WTC11 (cell line): ENCODE measurements around the gene SERPIND1. TPM values are rescaled to one million over a fixed set of nuclear protein-coding genes. Genes with fewer than 3 reads are reported as not detected.

Experiments used
- ATAC-seq: fragments of 200-7000 bp; cut with Tn5 transposase; 2 replicates; pipeline ENCODE4 v1.10.0; 2021; ENCODE audit warnings: mild to moderate bottlenecking, moderate library complexity
- CTCF ChIA-PET: fragments of 300-600 bp; sonication (Branson Sonifier 250); formaldehyde crosslinking; loops from one replicate; lab custom pipeline; 2021; ENCODE audit warnings: antibody characterized with exemption; lab: Charles Lee
- POLR2A ChIA-PET: fragments of 350-600 bp; sonication (Branson Sonifier 250); formaldehyde crosslinking; loops from one replicate; lab custom pipeline; 2021; ENCODE audit warnings: antibody characterized with exemption; lab: Charles Lee
- DNase-seq: peaks from one replicate; pipeline ENCODE4 v3.0.0; 2021; ENCODE audit warnings: low spot score
- H3K27ac Mint-ChIP-seq: 2 replicates; pipeline ENCODE4 v1.8.0; 2021; ENCODE audit warnings: mixed read lengths
- H3K27me3 Mint-ChIP-seq: 2 replicates; pipeline ENCODE4 v1.8.0; 2021; ENCODE audit warnings: low read depth, mild to moderate bottlenecking, moderate library complexity, mixed read lengths
- H3K36me3 Mint-ChIP-seq: 2 replicates; pipeline ENCODE4 v1.8.0; 2021; ENCODE audit warnings: mixed read lengths
- H3K4me1 Mint-ChIP-seq: 2 replicates; pipeline ENCODE4 v1.8.0; 2022; ENCODE audit warnings: mixed read lengths
- H3K4me3 Mint-ChIP-seq: 2 replicates; pipeline ENCODE4 v1.8.0; 2021; ENCODE audit warnings: mild to moderate bottlenecking, moderate library complexity, mixed read lengths
- H3K9me3 Mint-ChIP-seq: 2 replicates; pipeline ENCODE4 v1.8.0; 2021; ENCODE audit warnings: mixed read lengths
- CREB1 ChIP-seq: sonication (generic); formaldehyde crosslinking; IDR thresholded peaks from 2 replicates; pipeline ENCODE4 v1.8.0; 2023; ENCODE audit warnings: mild to moderate bottlenecking, missing genetic modification reagents
- FOXK1 ChIP-seq: sonication (generic); formaldehyde crosslinking; IDR thresholded peaks from 2 replicates; pipeline ENCODE4 v1.8.0; 2022; ENCODE audit warnings: mild to moderate bottlenecking, moderate library complexity, missing genetic modification reagents
- GABPB1 ChIP-seq: sonication (generic); formaldehyde crosslinking; IDR thresholded peaks from 2 replicates; pipeline ENCODE4 v1.8.1; 2023; ENCODE audit warnings: mild to moderate bottlenecking, missing genetic modification reagents
- KAT7 ChIP-seq: sonication (generic); formaldehyde crosslinking; IDR thresholded peaks from 2 replicates; pipeline ENCODE4 v1.8.1; 2023; ENCODE audit warnings: missing genetic modification reagents, mild to moderate bottlenecking, borderline replicate concordance
- NFE2L1 ChIP-seq: sonication (generic); formaldehyde crosslinking; IDR thresholded peaks from 2 replicates; pipeline ENCODE4 v1.8.1; 2023; ENCODE audit warnings: missing genetic modification reagents
- NFYB ChIP-seq: sonication (generic); formaldehyde crosslinking; conservative IDR thresholded peaks from 2 replicates; pipeline ENCODE4 v1.8.0; 2022; ENCODE audit warnings: low read depth, missing genetic modification reagents
- PREB ChIP-seq: sonication (generic); formaldehyde crosslinking; IDR thresholded peaks from 2 replicates; pipeline ENCODE4 v1.8.1; 2022; ENCODE audit warnings: mild to moderate bottlenecking, missing genetic modification reagents, moderate library complexity, borderline replicate concordance
- SMAD4 ChIP-seq: sonication (generic); formaldehyde crosslinking; IDR thresholded peaks from 2 replicates; pipeline ENCODE4 v1.8.0; 2022; ENCODE audit warnings: mild to moderate bottlenecking, missing genetic modification reagents
- ZBTB21 ChIP-seq: sonication (generic); formaldehyde crosslinking; IDR thresholded peaks from 2 replicates; pipeline ENCODE4 v1.8.1; 2023; ENCODE audit warnings: mild to moderate bottlenecking, missing genetic modification reagents, borderline replicate concordance
- ZNF121 ChIP-seq: sonication (generic); formaldehyde crosslinking; IDR thresholded peaks from 2 replicates; pipeline ENCODE4 v1.8.0; 2023; ENCODE audit warnings: missing genetic modification reagents
- ZNF232 ChIP-seq: sonication (generic); formaldehyde crosslinking; IDR thresholded peaks from 2 replicates; pipeline ENCODE4 v1.8.0; 2022; ENCODE audit warnings: mild to moderate bottlenecking, missing genetic modification reagents
- ZNF263 ChIP-seq: sonication (generic); formaldehyde crosslinking; IDR thresholded peaks from 2 replicates; pipeline ENCODE4 v1.8.1; 2022; ENCODE audit warnings: low read depth, mild to moderate bottlenecking, moderate library complexity, missing genetic modification reagents
- total RNA-seq: library from RNA; stranded (reverse); gene quantifications from 3 replicates; pipeline ENCODE4 v1.2.3, GENCODE V29; 2021
- TF ChIP-seq, protein P1 (sequence below): sonication (generic); formaldehyde crosslinking; IDR thresholded peaks from 2 replicates; pipeline ENCODE4 v1.8.0; 2023; ENCODE audit warnings: missing genetic modification reagents, mild to moderate bottlenecking, borderline replicate concordance
- TF ChIP-seq, protein P2 (sequence below): fragments of 250-450 bp; sonication (Bioruptor Pico); IDR thresholded peaks from 2 replicates; pipeline ENCODE4 v1.9.0; 2021; ENCODE audit warnings: mild to moderate bottlenecking
- TF ChIP-seq, protein P3 (sequence below): sonication (generic); formaldehyde crosslinking; conservative IDR thresholded peaks from 2 replicates; pipeline ENCODE4 v1.8.1; 2023; ENCODE audit warnings: mild to moderate bottlenecking, low read depth, missing genetic modification reagents, moderate library complexity
- TF ChIP-seq, protein P4 (sequence below): sonication (generic); formaldehyde crosslinking; IDR thresholded peaks from 2 replicates; pipeline ENCODE4 v1.8.1; 2022; ENCODE audit warnings: low read depth, mild to moderate bottlenecking, moderate library complexity, missing genetic modification reagents, borderline replicate concordance
- TF ChIP-seq, protein P5 (sequence below): sonication (generic); formaldehyde crosslinking; IDR thresholded peaks from 2 replicates; pipeline ENCODE4 v1.8.0; 2022; ENCODE audit warnings: mild to moderate bottlenecking, missing genetic modification reagents
- TF ChIP-seq, protein P6 (sequence below): sonication (generic); formaldehyde crosslinking; conservative IDR thresholded peaks from 2 replicates; pipeline ENCODE4 v1.8.1; 2022; ENCODE audit warnings: mild to moderate bottlenecking, missing genetic modification reagents

Gene SERPIND1
- total RNA-seq, 1 experiment from 2014 or later = 0.22 TPM

- no peak overlapping the region for H3K27ac Mint-ChIP-seq
- CTCF ChIA-PET = interaction anchor here (1.2 to 2.1 kb wide), 3 partner anchors 25 to 108 kb away, joined by 4 to 6 read pairs (median 5); partner anchors contain the start of gene CRKL
These were observed 35.7 kb downstream of the SERPIND1 start for GRCh38 chr22:20809538-20810185.

More at GRCh38 chr22:20809538-20810185, 35.7 kb downstream of the SERPIND1 start:
- Mint-ChIP-seq H3K4me3 (no peak overlapping the region), H3K27me3 (no peaks in the 10 kb centered on the region), H3K36me3 (peaks cover 29% of the 10 kb centered on the region), H3K9me3 (no peaks in the 10 kb centered on the region), H3K4me1 (no peaks in the 10 kb centered on the region)
- no peak for TF ChIP-seq CREB1
- TF ChIP-seq FOXK1 (CRISPR knock-in tag) = no peak
- TF ChIP-seq ZNF121 (CRISPR knock-in tag) = no peak
- TF ChIP-seq NFE2L1 (CRISPR knock-in tag) = no peak
- no peak for TF ChIP-seq SMAD4
- TF ChIP-seq, protein P1, sequence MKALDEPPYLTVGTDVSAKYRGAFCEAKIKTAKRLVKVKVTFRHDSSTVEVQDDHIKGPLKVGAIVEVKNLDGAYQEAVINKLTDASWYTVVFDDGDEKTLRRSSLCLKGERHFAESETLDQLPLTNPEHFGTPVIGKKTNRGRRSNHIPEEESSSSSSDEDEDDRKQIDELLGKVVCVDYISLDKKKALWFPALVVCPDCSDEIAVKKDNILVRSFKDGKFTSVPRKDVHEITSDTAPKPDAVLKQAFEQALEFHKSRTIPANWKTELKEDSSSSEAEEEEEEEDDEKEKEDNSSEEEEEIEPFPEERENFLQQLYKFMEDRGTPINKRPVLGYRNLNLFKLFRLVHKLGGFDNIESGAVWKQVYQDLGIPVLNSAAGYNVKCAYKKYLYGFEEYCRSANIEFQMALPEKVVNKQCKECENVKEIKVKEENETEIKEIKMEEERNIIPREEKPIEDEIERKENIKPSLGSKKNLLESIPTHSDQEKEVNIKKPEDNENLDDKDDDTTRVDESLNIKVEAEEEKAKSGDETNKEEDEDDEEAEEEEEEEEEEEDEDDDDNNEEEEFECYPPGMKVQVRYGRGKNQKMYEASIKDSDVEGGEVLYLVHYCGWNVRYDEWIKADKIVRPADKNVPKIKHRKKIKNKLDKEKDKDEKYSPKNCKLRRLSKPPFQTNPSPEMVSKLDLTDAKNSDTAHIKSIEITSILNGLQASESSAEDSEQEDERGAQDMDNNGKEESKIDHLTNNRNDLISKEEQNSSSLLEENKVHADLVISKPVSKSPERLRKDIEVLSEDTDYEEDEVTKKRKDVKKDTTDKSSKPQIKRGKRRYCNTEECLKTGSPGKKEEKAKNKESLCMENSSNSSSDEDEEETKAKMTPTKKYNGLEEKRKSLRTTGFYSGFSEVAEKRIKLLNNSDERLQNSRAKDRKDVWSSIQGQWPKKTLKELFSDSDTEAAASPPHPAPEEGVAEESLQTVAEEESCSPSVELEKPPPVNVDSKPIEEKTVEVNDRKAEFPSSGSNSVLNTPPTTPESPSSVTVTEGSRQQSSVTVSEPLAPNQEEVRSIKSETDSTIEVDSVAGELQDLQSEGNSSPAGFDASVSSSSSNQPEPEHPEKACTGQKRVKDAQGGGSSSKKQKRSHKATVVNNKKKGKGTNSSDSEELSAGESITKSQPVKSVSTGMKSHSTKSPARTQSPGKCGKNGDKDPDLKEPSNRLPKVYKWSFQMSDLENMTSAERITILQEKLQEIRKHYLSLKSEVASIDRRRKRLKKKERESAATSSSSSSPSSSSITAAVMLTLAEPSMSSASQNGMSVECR (CRISPR knock-in tag) = no peak
- TF ChIP-seq, protein P2, sequence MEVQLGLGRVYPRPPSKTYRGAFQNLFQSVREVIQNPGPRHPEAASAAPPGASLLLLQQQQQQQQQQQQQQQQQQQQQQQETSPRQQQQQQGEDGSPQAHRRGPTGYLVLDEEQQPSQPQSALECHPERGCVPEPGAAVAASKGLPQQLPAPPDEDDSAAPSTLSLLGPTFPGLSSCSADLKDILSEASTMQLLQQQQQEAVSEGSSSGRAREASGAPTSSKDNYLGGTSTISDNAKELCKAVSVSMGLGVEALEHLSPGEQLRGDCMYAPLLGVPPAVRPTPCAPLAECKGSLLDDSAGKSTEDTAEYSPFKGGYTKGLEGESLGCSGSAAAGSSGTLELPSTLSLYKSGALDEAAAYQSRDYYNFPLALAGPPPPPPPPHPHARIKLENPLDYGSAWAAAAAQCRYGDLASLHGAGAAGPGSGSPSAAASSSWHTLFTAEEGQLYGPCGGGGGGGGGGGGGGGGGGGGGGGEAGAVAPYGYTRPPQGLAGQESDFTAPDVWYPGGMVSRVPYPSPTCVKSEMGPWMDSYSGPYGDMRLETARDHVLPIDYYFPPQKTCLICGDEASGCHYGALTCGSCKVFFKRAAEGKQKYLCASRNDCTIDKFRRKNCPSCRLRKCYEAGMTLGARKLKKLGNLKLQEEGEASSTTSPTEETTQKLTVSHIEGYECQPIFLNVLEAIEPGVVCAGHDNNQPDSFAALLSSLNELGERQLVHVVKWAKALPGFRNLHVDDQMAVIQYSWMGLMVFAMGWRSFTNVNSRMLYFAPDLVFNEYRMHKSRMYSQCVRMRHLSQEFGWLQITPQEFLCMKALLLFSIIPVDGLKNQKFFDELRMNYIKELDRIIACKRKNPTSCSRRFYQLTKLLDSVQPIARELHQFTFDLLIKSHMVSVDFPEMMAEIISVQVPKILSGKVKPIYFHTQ = no peak
- TF ChIP-seq ZBTB21 = no peak
- TF ChIP-seq, protein P3, sequence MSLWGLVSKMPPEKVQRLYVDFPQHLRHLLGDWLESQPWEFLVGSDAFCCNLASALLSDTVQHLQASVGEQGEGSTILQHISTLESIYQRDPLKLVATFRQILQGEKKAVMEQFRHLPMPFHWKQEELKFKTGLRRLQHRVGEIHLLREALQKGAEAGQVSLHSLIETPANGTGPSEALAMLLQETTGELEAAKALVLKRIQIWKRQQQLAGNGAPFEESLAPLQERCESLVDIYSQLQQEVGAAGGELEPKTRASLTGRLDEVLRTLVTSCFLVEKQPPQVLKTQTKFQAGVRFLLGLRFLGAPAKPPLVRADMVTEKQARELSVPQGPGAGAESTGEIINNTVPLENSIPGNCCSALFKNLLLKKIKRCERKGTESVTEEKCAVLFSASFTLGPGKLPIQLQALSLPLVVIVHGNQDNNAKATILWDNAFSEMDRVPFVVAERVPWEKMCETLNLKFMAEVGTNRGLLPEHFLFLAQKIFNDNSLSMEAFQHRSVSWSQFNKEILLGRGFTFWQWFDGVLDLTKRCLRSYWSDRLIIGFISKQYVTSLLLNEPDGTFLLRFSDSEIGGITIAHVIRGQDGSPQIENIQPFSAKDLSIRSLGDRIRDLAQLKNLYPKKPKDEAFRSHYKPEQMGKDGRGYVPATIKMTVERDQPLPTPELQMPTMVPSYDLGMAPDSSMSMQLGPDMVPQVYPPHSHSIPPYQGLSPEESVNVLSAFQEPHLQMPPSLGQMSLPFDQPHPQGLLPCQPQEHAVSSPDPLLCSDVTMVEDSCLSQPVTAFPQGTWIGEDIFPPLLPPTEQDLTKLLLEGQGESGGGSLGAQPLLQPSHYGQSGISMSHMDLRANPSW = no peak
- no peak for TF ChIP-seq PREB
- no peak for TF ChIP-seq GABPB1 (CRISPR knock-in tag)
- TF ChIP-seq KAT7 (CRISPR knock-in tag) = no peak
- no peak for TF ChIP-seq ZNF232 (CRISPR knock-in tag)
- TF ChIP-seq NFYB (CRISPR knock-in tag) = no peak
- TF ChIP-seq, protein P4, sequence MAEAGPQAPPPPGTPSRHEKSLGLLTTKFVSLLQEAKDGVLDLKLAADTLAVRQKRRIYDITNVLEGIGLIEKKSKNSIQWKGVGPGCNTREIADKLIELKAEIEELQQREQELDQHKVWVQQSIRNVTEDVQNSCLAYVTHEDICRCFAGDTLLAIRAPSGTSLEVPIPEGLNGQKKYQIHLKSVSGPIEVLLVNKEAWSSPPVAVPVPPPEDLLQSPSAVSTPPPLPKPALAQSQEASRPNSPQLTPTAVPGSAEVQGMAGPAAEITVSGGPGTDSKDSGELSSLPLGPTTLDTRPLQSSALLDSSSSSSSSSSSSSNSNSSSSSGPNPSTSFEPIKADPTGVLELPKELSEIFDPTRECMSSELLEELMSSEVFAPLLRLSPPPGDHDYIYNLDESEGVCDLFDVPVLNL (CRISPR knock-in tag) = no peak
- TF ChIP-seq, protein P5, sequence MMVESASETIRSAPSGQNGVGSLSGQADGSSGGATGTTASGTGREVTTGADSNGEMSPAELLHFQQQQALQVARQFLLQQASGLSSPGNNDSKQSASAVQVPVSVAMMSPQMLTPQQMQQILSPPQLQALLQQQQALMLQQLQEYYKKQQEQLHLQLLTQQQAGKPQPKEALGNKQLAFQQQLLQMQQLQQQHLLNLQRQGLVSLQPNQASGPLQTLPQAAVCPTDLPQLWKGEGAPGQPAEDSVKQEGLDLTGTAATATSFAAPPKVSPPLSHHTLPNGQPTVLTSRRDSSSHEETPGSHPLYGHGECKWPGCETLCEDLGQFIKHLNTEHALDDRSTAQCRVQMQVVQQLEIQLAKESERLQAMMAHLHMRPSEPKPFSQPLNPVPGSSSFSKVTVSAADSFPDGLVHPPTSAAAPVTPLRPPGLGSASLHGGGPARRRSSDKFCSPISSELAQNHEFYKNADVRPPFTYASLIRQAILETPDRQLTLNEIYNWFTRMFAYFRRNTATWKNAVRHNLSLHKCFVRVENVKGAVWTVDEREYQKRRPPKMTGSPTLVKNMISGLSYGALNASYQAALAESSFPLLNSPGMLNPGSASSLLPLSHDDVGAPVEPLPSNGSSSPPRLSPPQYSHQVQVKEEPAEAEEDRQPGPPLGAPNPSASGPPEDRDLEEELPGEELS (CRISPR knock-in tag) = no peak
- no peak for TF ChIP-seq ZNF263 (CRISPR knock-in tag)
- TF ChIP-seq, protein P6, sequence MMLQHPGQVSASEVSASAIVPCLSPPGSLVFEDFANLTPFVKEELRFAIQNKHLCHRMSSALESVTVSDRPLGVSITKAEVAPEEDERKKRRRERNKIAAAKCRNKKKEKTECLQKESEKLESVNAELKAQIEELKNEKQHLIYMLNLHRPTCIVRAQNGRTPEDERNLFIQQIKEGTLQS (CRISPR knock-in tag) = no peak
- no peak for ATAC-seq
- POLR2A ChIA-PET = no interaction called here
- DNase-seq = no peak
